ENCODE measurements around the gene CHRNE.
"Not testable (repeated sequence)": the region's sequence is repeated elsewhere in the genome, so short reads cannot be mapped to it uniquely, and the experiment has no call there.

Gene CHRNE

DNA sequence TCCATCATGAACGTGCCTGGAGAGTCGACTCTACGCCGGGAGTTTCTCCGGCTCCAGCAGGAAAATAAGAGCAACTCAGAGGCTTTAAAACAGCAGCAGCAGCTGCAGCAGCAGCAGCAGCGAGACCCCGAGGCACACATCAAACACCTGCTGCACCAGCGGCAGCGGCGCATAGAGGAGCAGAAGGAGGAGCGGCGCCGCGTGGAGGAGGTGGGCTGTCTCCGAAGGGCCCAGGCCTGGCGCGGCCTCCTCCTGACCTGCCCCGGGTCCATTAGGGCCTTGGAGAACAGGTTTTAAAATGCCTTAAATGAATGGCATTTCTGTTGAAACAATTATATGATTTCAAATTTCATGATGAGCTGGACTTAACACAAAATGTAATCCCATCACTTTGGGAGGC is 15.3 kb downstream of the CHRNE start:
- DNase-seq (ENCODE audit: low spot score), result no peak

DNA sequence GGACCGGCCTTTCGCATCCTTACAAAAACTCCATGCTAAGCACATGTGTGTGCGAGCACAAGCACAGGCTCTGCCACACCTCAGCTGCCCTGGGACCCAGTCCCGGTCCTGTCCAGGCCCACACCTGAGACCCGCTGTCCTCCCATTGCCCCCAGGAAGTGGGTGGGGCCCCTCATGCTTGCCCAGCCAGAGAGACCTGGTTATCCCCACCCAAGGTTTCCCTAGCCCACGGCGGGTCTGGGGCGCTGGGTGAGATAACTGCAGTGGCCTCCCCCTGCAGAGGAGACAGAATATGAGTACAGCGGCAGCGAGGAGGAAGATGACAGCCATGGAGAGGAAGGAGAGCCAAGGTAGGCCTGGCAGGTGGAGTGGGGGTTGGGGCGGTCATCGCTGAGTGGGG is 16.1 kb downstream of the CHRNE start:
- DNase-seq (ENCODE audit: low spot score), result no peak

DNA sequence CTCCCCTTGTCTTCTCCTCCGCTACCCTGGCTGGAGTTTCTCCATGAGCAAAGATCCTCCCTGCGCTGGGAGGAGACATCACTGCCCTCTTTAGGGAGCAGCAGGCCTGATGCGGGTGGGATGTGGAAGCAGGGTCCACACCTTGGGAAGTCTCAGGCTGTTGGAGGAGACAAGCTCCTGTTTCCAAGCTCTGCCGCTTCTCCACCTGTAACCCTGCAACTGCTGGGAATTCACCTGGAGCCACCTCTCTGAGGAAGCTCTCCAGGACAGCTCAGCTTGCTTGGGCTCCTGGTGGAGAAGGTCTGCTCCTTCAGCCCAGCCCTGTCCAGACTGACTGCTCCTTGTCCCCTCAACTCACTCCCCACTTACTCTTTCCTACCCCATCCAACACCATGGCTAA is 18.4 kb downstream of the CHRNE start:
- DNase-seq (ENCODE audit: low spot score), result no peak

DNA sequence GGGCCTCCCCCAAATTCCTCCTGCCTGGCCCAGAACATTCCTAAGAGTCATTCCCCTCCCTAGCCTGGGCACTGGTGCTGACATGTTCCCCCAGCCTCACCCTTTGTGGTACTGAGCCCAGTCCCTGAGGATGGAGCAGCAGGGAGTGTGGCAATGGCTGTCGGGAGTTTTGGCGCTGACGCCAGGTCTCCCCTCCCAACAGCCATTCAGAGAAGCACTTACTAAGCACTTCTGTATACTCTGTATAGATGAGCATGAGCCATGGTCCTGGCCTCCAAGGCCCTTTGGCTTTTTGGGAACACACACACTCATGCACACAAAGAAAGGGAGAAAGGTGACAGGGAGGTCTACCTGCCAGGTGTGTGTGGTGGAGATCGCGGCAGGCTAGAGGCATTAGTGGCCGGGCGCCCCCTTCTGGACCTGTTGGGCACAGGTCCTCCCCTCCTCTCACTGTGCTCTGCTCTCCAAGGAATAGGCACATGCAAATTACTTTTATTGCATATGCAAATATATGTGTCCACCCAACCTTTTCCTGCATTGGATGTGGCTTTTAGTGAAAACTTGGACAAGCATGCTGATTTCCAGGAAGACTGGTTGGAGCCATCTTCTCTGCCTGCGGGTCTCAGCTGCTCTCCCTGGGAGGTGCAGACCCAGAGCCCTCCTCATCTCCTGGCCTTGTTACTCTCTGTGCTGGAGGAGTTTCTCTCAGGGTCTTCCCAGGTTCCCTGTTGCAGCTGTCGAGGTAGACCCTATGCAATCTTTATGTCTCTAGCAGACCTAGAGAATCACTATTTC is 20.9 kb downstream of the CHRNE start:
- peak; percentile 80 for DNase-seq (ENCODE audit: low spot score)

DNA sequence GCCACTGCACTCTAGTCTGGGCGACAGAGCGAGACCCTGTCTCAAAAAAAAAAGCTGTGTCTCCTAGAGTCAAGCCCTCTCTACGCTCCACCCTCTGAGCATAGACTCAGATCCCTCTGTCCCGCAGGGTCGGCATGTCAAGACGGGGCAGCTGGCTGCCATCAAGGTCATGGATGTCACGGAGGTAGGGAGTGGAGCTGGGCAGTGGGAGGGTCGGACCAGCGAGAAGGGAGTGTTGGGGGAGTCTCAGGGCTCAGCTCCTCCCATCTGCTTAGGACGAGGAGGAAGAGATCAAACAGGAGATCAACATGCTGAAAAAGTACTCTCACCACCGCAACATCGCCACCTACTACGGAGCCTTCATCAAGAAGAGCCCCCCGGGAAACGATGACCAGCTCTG is 22.0 kb downstream of the CHRNE start:
- DNase-seq (ENCODE audit: low spot score), result no peak

DNA sequence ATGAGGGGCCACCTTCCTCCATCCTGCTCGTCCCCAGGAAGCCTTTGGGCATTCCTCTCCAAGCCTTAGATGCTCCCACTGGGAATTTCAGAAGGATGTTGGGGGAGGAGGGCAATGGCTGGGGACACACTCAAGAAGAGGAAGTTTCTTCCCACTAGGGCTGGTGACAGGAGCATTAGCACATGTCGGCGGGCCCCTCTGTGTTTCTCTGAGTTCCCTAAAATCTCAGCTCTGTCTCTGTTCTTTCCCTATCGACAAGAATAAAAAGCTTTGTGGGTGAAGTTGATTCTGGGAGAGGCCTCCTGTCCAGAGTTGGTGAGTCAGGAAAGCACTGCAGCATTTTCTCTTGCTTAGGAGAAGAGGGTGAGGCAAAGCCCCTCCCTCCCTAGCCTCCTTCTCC is 23.3 kb downstream of the CHRNE start:
- no peak for DNase-seq (ENCODE audit: low spot score)

DNA sequence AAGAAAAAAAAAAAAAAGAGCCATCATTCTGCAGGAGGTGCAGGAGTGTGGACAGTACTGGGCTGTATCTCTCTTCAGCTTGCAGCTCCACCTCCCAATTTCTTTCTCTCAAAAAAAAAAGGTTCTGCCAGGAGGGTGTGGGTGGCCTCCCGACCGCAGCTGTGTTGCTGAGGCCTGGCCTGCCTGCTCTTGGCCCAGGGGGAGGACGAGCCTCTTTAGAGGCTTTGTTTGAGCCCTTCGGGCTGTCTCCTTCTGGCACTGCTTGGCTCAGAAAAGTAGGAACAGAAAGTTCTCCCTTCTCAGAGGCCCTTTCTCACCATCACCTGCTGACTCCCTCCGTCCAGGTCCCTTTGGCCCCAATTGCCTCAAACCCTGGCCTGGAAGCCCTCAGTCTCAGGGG is 25.8 kb downstream of the CHRNE start:
- DNase-seq (ENCODE audit: low spot score), result peak; percentile 56

DNA sequence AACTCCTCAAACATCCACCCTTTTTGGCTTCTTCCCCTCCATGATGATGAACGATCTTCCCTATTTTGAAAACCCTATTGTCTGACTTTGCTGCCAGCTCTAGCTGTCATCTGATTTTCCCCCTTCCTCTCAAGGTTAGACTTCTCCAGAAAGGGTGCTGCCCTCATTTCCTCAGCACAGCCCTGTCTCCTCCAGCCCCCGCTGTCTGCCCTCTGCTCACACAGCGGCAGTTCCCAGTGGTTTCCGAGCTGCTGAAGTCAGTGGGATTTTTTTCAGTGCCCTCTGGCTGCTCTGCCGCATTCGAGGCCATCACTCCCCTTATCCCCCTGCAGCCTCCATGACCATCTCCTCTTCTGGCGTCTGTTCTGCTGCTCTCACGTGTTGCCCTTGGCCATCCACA is 30.1 kb downstream of the CHRNE start:
- no peak for DNase-seq (ENCODE audit: low spot score)

DNA sequence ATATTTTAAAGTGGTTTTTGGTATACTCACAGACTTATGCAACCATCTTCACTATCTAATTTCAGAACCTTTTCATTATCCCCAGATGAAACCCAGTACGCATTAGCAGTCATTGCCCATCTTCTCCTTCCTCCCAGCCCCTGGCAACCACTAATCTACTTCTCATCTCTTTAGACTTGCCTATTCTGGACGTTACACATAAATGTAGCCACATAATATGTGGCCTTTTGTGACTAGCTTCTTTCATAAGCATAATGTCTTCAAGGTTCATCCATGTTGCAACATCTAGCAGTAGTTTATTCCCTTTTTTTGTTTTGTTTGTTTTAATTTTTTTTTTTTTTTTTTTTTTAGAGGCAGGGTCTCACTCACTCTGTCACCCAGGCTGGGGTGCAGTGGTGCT is 32.0 kb downstream of the CHRNE start:
- DNase-seq (ENCODE audit: low spot score), result no peak

DNA sequence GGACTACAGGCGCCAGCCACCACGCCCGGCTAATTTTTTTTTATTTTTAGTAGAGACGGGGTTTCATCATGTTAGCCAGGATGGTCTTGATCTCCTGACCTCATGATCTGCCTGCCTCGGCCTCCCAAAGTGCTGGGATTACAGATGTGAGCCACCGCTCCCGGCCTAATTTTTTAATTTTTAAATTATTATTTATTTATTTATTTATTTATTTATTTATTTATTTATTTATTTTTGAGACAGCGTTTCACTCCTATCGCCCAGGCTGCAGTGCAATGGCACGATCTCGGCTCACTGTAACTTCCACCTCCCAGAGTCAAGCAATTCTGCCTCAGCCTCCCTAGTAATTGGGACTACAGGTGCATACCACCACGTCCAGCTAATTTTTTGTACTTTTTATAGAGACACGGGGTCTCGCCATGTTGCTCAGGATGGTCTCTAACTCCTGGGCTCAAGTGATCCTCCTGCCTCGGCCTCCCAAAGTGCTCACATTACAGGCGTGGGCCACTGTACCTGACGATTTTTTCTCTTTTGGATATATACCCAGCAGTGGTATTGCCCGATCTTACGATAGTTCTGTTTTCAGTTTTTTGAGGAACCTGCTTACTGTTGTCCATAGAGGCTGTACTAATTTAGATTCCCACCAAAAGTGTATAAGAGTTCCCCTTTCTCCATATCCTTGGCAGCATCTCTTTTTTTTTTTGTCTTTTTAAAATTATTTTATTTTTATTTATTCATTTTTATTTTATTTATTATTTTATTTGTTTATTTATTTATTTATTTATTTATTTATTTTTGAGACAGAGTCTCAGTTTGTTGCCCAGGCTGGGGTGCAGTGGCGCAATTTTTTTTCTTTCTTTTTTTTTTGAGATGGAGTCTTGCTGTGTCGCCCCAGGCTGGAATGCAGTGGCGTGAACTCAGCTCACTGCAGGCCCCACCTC is 33.6 kb downstream of the CHRNE start:
- DNase-seq (ENCODE audit: low spot score), result not testable (repeated sequence)

DNA sequence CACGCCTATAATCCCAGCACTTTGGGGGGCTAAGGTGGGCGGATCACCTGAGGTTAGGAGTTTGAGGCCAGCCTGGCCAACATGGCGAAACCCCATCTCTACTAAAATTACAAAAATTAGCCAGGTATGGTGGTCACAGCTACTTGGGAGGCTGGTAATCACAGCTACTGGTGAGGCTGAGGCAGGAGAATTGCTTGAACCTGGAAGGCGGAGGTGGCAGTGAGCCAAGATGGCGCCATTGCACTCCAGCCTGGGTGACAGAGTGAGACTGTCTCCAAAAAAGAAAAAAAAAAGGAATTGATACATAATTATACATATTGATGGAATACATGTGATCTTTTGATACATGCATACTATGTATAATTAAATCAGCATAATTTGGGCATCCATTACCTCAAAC is 35.4 kb downstream of the CHRNE start:
- not testable (repeated sequence) for DNase-seq (ENCODE audit: low spot score)

DNA sequence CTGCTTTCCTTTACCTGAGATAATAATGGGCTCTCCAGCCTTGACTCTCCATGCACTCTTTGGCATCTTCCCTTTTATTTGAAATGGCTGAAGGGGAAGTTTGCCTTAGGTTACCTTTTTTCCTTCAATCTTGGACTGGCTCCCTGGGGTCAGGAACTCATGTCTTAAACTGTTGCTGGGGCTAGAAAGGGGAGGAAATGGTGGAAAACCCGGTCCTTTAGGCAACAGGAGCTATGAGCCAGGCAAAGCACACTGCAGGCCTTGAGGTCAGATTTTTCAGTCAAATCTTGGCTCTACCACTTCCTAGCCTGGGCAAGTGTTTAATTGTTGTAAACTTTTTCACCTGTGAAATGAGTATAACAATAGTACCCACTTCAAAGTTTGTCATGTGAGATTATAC is 39.6 kb downstream of the CHRNE start:
- no peak for DNase-seq (ENCODE audit: low spot score)

DNA sequence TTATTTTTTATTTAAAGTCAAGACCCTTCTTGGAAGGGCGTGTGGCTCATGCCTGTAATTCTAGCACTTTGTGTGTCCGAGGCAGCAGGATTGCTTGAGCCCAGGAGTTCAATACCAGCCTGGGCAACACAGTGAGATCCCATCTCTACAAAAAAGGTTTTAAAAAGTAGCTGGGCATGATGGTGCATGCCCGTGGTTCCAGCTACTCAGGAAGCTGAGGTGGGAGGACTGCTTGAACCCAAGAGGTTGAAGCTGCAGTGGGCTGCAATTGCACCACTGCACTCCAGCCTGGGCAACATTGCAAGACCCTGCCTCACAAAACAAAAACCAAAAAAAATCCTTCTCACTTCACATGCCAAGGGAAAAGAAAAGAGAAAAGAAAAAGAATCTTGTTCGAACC is 40.2 kb downstream of the CHRNE start:
- DNase-seq (ENCODE audit: low spot score), result no peak

DNA sequence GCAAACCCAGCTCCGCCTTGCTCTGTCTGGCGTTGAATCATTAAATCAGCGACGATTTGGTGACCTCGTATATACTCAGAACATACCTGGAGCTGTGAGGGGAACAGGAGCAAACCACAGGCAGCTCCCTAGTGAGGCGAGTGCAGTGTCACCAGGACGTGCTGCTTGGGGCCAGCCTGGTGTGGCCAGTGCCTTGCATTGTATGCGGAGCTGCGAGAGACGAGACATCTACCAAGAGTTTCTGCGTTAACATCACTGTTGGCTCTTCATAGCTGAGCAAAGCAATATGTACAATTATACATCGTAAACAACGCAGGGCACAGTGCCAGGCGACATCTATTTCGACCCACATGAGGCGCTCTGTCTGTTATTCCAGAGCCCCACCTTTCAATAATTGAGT is 41.8 kb downstream of the CHRNE start:
- no peak for DNase-seq (ENCODE audit: low spot score)

DNA sequence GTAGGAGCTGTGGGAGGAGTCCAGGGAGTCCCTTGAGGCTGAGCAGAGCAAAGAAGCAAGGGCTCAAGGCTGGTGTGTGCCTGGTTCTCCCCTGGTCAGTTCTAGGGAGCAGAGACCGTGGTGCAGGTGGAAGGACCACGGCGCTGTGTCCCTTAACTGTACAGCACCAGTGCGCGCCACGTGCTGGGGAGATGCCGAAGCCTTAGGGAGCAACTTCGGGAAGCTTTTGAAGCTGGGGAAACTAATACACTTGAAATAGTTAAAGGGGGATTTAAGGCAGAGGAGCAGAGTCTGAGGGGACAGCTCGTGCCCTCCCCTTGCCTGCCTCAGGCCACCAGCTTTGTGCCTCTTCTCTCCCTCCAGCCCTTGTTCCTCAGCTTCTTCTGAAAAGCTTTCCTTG is 42.2 kb downstream of the CHRNE start:
- no peak for DNase-seq (ENCODE audit: low spot score)

DNA sequence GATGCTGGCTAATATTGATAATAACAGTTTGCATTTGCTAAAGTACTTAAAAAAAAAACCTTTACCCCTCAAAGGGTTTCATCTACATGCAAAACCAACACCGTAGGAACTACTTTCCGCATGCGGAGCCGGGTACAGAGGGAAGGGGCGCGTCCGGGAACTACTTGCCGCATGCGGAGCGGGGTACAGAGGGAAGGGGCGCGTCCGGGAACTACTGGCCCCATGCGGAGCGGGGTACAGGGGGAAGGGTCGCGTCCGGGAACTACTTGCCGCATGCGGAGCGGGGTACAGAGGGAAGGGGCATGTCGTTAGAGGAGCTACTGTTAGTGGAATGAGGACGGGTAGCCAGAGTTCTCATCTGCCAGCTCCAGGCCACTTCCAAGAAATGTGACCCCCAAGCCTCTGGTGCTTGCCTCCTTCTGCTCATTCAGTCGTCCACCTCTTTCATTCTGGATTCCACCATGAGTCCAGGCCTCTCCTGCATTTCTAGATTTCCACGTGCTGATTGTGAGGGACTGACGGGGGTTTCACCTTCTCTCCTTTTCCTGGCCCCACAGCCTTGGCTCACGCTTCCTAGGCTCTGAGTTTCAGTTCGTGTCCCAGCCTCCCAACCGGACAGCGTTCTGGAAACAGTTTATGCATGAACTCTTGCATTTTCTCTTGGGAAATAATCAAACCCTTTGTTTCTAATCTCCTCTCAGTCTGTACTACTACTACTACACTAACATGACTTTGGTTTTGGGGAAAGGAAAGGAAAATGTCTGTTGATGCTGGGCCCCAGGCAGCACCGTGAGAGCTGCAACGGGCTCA is 42.9 kb downstream of the CHRNE start:
- DNase-seq (ENCODE audit: low spot score), result no peak

DNA sequence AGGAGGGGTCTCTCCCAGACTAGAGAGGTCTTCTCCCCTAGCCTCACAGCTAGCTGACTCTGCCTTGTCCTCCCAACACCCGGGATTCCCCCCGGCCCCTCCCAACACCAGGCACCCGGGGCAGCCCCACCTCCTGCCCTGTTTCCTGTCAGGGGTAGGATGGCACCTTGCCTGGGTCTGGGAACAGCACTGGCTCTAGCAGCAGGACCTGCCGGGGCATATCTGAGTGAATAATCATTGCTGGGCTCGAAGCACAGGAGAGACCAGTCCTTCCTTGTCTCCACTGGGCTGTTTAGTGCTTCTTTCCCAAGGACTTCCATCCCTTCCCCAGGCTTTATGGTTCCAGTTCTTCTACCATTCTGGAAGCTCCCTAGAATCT is 44.0 kb downstream of the CHRNE start:
- no peak for DNase-seq (ENCODE audit: low spot score)

DNA sequence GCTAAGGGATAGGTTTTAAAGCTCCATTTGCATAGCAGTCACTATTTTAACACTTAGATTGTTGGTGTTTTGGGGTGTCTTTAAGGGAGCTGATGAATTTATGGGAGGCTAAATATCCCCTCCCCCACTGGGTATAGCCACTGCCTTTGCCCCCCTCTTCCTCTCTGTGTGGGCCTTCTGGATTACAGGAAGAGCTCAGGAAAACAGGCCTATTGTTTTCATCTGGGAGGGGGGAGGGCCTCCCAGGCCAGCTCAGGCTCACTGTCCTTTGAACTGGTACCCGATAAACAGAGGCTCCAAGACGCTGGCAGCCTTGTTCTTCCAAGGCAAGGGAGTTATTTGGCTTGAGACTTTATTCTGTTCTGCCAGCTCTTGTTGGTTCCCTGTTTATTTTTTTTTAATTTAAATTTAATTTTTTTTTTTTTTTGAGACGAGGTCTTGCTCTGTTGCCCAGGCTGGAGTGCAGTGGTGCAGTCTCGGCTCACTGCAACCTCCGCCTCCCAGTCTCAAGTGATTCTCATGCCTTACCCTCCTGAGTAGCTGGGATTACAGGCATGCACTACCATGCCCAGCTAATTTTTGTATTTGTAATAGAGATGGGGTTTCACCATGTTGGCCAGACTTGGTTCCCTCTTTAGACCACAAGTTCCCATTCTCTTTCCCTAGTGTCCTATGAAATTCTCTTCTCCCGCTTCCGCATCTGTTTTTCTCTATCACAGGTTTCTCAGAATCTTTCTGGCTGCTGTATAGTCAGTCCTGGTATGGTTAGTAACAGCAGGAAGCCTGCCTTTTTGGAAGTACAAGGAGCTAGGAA is 44.6 kb downstream of the CHRNE start:
- DNase-seq (ENCODE audit: low spot score), result peak; percentile 71

DNA sequence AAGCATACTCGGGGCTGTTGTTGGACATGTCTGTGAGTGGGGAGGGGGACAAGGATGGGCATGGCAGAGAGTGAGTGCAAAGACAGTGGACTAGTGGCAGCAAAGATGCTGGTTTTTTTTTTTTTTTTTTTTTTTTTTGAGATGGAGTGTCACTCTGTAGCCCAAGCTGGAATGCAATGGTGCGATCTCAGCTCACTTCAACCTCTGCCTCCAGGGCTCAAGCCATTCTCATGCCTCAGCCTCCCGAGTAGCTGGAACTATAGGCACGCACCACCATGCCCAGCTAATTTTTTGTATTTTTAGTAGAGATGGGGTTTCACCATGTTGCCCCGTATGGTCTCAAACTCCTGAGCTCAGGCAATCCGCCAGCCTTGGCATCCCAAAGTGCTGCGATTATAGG is 45.6 kb downstream of the CHRNE start:
- not testable (repeated sequence) for DNase-seq (ENCODE audit: low spot score)

DNA sequence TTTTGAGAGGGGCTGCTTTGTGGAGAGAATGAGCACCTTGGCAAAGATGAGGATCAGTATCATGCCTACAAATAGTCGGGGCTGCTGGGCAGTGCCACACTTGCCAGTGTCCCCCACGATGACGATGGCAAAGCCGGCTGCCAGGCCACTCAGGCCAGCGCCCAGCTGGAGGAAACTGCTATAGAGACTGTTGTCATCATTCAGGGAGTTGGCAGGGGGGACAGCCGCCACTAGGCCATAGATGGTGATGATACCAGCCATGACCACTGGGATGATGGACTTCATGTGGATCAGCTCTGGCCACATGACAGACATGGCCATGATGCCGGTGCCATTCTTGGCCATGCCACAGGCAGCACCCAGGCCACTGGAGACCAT is 46.0 kb downstream of the CHRNE start:
- no peak for DNase-seq (ENCODE audit: low spot score)

DNA sequence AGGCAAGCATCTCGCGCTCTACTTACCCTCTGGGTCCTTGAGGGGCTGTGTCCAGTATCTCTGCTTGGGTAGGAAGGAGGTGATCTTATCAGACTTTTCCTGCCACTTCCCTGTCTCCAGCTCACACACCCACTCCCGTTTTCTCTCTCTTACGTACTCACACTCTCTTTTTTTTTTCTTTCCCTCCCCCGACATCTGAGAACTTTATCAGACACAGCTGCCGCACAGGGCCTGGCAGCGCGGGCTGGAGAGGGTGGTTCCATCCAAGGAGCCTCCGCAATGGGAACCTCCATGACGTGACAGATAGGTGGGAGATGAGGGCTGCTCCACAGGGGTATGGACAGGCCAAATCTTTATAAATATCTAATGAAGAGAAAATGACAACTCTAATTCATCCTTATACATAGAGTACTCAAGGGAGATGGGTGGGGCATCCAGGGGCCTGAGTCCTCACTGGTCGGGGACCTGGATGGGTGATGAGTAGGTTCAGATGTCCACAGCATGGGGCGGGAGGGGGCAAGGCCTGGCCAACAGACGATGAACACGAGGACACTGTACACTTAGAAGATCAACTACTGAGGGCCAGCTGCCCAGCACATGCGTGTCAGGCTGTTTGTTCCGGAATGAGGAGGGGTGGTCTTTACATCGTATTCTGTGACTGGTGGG is 46.5 kb downstream of the CHRNE start:
- no peak for DNase-seq (ENCODE audit: low spot score)

Data from ecto neural progenitor cell (in vitro differentiated cells).